PFSK-1 (cell line): ENCODE results near the gene ISL2.

Experiments
- FOXP2 ChIP-seq: optimal IDR thresholded peaks from 2 replicates; pipeline ENCODE3; 2011; ENCODE audit warnings: borderline replicate concordance, control low read depth, inconsistent platforms; ENCODE audit not compliant: insufficient read depth; ENCODE audit errors: extremely low read length, extremely low read depth
- POLR2AphosphoS5 ChIP-seq: IDR thresholded peaks from 2 replicates; pipeline ENCODE4 v1.6.1; 2012; ENCODE audit warnings: low read depth, mild to moderate bottlenecking, control low read depth, low read length, moderate library complexity
- SIN3A ChIP-seq: IDR thresholded peaks from 2 replicates; pipeline ENCODE4 v1.6.1; 2012; ENCODE audit warnings: mild to moderate bottlenecking, low read length, moderate library complexity, borderline replicate concordance; ENCODE audit not compliant: insufficient read depth
- TAF1 ChIP-seq: IDR thresholded peaks from 2 replicates; pipeline ENCODE4 v1.6.1; 2012; ENCODE audit warnings: low read length, control low read depth, borderline replicate concordance; ENCODE audit not compliant: insufficient read depth
- TF ChIP-seq, protein P1 (sequence below), 2 experiments: IDR thresholded peaks; 2 replicates each; pipeline versions ENCODE4 v1.6.1 to v1.8.0; 2011 to 2012; ENCODE audit warnings: low read depth in 2 of 2, low read length in 2 of 2, control low read depth in 1 of 2, inconsistent platforms in 1 of 2, mild to moderate bottlenecking in 1 of 2, moderate library complexity in 1 of 2; ENCODE audit not compliant: insufficient read depth in 1 of 2

ISL2 gene

DNA sequence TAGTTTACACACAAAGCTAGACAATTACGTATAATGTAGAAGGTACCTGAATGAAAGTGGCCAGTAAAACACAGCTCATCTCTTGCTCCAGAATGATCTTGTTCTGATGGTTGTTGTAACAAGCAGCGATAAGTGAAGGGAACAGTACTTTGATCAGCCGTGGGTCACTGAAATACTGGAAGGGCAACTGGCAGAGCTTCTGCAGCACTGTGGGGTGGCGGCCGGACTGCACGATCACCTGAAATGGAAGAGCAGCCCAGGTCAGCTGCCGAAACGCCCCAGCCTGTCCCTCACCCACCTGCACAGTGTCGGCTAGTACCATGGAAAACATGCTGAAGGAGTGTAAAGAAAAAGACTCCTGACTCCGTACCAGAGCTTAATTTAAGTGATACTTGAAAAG lies 17.3 kb downstream of the ISL2 start:
- TF ChIP-seq SIN3A (no peak), TAF1 (no peak), POLR2AphosphoS5 (no peak), FOXP2 (no peak)
- TF ChIP-seq, protein P1, sequence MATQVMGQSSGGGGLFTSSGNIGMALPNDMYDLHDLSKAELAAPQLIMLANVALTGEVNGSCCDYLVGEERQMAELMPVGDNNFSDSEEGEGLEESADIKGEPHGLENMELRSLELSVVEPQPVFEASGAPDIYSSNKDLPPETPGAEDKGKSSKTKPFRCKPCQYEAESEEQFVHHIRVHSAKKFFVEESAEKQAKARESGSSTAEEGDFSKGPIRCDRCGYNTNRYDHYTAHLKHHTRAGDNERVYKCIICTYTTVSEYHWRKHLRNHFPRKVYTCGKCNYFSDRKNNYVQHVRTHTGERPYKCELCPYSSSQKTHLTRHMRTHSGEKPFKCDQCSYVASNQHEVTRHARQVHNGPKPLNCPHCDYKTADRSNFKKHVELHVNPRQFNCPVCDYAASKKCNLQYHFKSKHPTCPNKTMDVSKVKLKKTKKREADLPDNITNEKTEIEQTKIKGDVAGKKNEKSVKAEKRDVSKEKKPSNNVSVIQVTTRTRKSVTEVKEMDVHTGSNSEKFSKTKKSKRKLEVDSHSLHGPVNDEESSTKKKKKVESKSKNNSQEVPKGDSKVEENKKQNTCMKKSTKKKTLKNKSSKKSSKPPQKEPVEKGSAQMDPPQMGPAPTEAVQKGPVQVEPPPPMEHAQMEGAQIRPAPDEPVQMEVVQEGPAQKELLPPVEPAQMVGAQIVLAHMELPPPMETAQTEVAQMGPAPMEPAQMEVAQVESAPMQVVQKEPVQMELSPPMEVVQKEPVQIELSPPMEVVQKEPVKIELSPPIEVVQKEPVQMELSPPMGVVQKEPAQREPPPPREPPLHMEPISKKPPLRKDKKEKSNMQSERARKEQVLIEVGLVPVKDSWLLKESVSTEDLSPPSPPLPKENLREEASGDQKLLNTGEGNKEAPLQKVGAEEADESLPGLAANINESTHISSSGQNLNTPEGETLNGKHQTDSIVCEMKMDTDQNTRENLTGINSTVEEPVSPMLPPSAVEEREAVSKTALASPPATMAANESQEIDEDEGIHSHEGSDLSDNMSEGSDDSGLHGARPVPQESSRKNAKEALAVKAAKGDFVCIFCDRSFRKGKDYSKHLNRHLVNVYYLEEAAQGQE (IDR thresholded peaks at IDR 0.05; ENCODE audit: insufficient read depth in 1 of 2, low read depth in 2 of 2, low read length in 2 of 2): no peak

DNA sequence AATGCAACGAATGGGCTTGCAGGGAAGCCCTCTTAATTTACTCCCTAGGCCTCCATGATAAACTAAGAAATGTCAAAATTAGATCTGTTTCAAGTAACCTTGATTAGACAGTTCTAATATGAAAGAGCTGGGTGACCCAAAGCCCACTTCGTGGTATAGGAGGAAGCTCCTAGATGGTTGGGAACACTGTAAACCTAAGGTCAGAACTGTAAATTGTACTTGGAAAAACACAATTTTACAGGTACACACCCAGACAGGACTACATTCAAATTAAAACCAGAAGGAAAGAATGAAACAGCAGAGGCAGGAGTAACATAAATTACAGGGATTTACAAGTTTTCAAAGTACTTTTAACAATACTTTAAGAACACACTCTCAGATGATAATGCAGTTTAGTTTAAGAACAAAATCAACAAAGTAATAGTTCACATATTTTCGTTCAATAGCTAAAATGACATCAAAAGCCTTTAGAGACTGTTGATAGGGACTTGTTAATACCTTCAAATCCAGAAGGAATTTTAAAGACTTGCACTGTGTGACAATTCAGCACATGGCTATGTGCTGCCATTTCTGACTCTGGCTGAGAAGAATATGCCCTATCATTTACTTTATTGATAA lies 18.4 kb downstream of the ISL2 start:
- no peak for TF ChIP-seq FOXP2
- TF ChIP-seq, protein P1 (IDR thresholded peaks at IDR 0.05; ENCODE audit: insufficient read depth in 1 of 2, low read depth in 2 of 2, low read length in 2 of 2): no peak
- TF ChIP-seq TAF1: no peak
- TF ChIP-seq SIN3A: no peak

DNA sequence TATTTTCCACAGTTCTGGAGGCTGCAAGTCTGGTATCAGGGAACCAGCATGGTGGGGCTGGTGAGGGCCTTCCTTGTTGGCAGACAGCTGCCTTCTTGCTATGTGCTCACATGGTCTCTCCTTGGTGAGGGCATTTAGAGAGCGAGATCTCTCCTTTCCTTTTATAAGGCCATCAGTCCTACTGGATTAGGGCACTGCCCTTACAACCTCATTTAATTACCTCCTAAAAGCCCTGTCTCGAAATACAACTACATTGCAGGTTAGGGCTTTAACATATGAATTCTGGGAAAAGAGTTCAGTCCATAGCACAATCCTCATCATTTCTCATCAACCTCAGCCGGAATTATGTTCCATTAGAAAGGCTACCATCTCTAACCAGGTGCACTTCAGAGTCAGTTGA lies 21.9 kb downstream of the ISL2 start:
- TF ChIP-seq, protein P1 (IDR thresholded peaks at IDR 0.05; ENCODE audit: insufficient read depth in 1 of 2, low read depth in 2 of 2, low read length in 2 of 2): no peak
- no peak for TF ChIP-seq FOXP2
- no peak for TF ChIP-seq TAF1
- TF ChIP-seq SIN3A: no peak
- no peak for TF ChIP-seq POLR2AphosphoS5

DNA sequence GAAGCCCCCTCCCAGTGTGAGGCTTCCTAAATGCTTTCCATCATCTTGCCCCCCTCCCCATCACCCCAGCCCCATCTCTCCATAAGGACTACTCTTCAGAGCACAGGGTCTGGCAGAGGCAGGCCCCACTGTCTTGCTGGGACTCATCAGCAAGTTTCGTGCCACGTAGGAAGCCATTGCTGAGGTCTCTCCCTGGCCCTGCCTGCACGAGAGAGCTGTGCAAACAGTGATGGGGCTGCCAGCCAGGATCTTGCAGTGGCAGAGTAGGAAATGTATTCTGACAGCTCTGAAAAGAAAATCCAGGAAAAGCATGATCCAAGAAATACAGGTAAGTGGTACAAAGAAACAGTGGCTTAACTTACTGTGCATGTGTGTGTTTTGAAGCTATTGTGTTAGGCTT lies 22.6 kb downstream of the ISL2 start:
- TF ChIP-seq FOXP2: no peak
- TF ChIP-seq TAF1: no peak
- TF ChIP-seq POLR2AphosphoS5: no peak
- TF ChIP-seq SIN3A: no peak
- TF ChIP-seq, protein P1 (IDR thresholded peaks at IDR 0.05; ENCODE audit: insufficient read depth in 1 of 2, low read depth in 2 of 2, low read length in 2 of 2): no peak
